Amniotic stem cell (primary cell): ENCODE measurements around the gene ARAP3.

ENCODE experiments used
- DNase-seq: peaks from one replicate; lab custom pipeline; 2025; lab: John Stamatoyannopoulos, UW

Gene ARAP3

GRCh38 chr5:141672071-141672840 lies 9.8 kb downstream of the ARAP3 start:
- DNase-seq, result no peak

- no peak for DNase-seq
Observed at GRCh38 chr5:141669520-141669919, 12.5 kb downstream of the ARAP3 start.

GRCh38 chr5:141668601-141669265 lies 13.3 kb downstream of the ARAP3 start:
- DNase-seq, result no peak

GRCh38 chr5:141665995-141666940 lies 15.8 kb downstream of the ARAP3 start:
- no peak for DNase-seq

GRCh38 chr5:141664733-141665461 lies 17.1 kb downstream of the ARAP3 start:
- no peak for DNase-seq

GRCh38 chr5:141663506-141663905 lies 18.5 kb downstream of the ARAP3 start:
- no peak for DNase-seq

- DNase-seq, result no peak
Observed at GRCh38 chr5:141662028-141662427, 20.0 kb downstream of the ARAP3 start.

- peak; percentile 77 for DNase-seq
Observed at GRCh38 chr5:141657937-141658545, 24.0 kb downstream of the ARAP3 start.

- DNase-seq, result no peak
Observed at GRCh38 chr5:141657404-141657803, 24.6 kb downstream of the ARAP3 start.

GRCh38 chr5:141656396-141656795 lies 25.6 kb downstream of the ARAP3 start:
- no peak for DNase-seq

- no peak for DNase-seq
Observed at GRCh38 chr5:141655020-141655419, 27.0 kb downstream of the ARAP3 start.

- DNase-seq, result peak; percentile 45
Observed at GRCh38 chr5:141654298-141654697, 27.7 kb downstream of the ARAP3 start.

- DNase-seq, result no peak
Observed at GRCh38 chr5:141651728-141652105, 30.3 kb downstream of the ARAP3 start.

GRCh38 chr5:141650851-141651727 lies 30.9 kb downstream of the ARAP3 start, which contains the start of gene FCHSD1:
TSS of gene FCHSD1 (minus strand) at chr5:141651418. CDS start at chr5:141651368, 50 bp downstream.
- DNase-seq, result peak; percentile 48

GRCh38 chr5:141649972-141650371 lies 32.1 kb downstream of the ARAP3 start:
- no peak for DNase-seq

- DNase-seq, result no peak
Observed at GRCh38 chr5:141649056-141649688, 32.9 kb downstream of the ARAP3 start.

GRCh38 chr5:141647851-141648250 lies 34.2 kb downstream of the ARAP3 start:
- DNase-seq, result no peak

GRCh38 chr5:141647242-141647641 lies 34.8 kb downstream of the ARAP3 start:
- no peak for DNase-seq

GRCh38 chr5:141646026-141646425 lies 36.0 kb downstream of the ARAP3 start:
- DNase-seq, result no peak
